HG03108 (cell line): Measurements from ENCODE around the gene DNTT.
A peak's percentile ranks its signal among the peaks of the same experiment; 100 is the strongest.

Experiments
- ATAC-seq: cut with Tn5 transposase; IDR thresholded peaks from one replicate; pipeline ENCODE4 v1.9.1; 2021; ENCODE audit warnings: moderate library complexity; ENCODE audit not compliant: unreplicated experiment

The DNTT gene

GRCh38 chr10:96304230-96304629 lies at the start of gene DNTT:
Gene DNTT (plus strand): TSS chr10:96304434. CDS start chr10:96304498, 64 bp downstream.
- no peak for ATAC-seq

GRCh38 chr10:96254976-96255375 lies 49.3 kb upstream of the DNTT start:
- no peak for ATAC-seq

- ATAC-seq = no peak
Measured at GRCh38 chr10:96255549-96256333, 48.5 kb upstream of the DNTT start.

GRCh38 chr10:96257944-96258343 lies 46.3 kb upstream of the DNTT start:
- ATAC-seq = no peak

GRCh38 chr10:96259150-96259549 lies 45.1 kb upstream of the DNTT start:
- ATAC-seq = no peak

- ATAC-seq = no peak
Measured at GRCh38 chr10:96260014-96260413, 44.2 kb upstream of the DNTT start.

- no peak for ATAC-seq
Measured at GRCh38 chr10:96261132-96261531, 43.1 kb upstream of the DNTT start.

- ATAC-seq = no peak
Measured at GRCh38 chr10:96261930-96262329, 42.3 kb upstream of the DNTT start.

- no peak for ATAC-seq
Measured at GRCh38 chr10:96263176-96263575, 41.1 kb upstream of the DNTT start.

- ATAC-seq = no peak
Measured at GRCh38 chr10:96263669-96264068, 40.6 kb upstream of the DNTT start.

GRCh38 chr10:96264938-96265337 lies 39.3 kb upstream of the DNTT start:
- ATAC-seq = no peak

- ATAC-seq = no peak
Measured at GRCh38 chr10:96266118-96266770, 38.0 kb upstream of the DNTT start.

GRCh38 chr10:96267234-96267705 lies 37.0 kb upstream of the DNTT start:
- ATAC-seq = no peak

- no peak for ATAC-seq
Measured at GRCh38 chr10:96268341-96268909, 35.8 kb upstream of the DNTT start.

GRCh38 chr10:96269438-96270300 lies 34.6 kb upstream of the DNTT start:
- no peak for ATAC-seq

- no peak for ATAC-seq
Measured at GRCh38 chr10:96270571-96270970, 33.7 kb upstream of the DNTT start.

- ATAC-seq = peak; percentile 65
Measured at GRCh38 chr10:96271016-96271815, 33.0 kb upstream of the DNTT start, which contains the start of gene BLNK. Gene BLNK (minus strand): TSS chr10:96271569. CDS start chr10:96271398, 171 bp downstream.

- ATAC-seq = peak; percentile 0
Measured at GRCh38 chr10:96272316-96273280, 31.6 kb upstream of the DNTT start.
